ENCODE data around the gene ONECUT3.
"Not testable (repeated sequence)": the region's sequence is repeated elsewhere in the genome, so short reads cannot be mapped to it uniquely, and the experiment has no call there.

ONECUT3 gene

DNA sequence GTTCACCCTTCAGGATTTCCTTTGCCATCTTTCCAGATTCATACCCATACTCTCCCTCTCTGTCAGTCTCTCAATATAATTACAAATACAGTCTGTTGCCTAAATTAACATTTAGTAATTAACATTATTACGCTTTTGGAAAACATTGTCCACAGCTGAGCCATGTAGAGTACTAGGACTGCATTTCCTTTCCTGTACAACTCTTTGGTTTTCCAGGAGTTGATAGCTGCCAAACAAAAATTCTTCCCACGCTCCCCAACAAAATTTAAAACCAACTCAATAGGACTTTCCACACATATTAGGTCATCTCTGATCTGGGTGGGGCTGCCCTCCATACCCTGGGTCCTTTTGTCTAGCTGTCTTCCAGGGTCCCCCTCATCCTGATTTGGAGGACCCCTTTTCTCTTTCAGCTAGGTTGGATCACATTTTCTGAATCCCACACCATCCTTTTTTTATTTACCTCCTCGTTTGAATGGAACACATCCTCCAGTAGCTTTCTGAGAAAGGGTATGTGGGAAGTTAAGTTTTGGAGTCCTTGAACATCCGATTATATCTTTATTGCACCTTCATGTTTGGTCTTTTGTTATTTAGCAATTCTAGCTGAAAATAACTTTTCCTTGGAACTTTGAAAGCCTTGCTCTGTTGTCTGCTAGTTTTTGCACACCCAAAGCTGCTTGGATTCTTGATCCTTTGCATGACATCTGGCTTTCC lies 17.7 kb downstream of the ONECUT3 start:
- no peak for DNase-seq

DNA sequence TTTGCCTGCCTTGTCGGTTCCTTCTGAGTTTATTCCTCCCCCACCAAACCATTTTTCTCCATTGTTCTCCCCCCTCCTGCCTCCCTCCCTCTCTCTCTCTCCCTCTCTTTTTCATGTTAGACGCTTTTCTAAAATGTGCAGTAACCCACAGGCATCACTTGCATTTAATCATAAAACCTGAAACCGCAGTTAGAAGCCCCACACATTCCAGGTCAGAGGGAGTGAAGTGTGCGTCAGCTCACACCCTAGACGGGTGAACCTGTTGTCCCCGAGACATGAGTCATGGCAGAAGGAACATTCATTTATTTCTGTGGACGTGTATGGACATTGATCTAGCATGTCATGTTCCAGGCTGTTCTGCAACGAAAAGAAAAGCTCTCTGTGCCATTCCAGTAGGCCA lies 19.9 kb downstream of the ONECUT3 start:
- DNase-seq = no peak

DNA sequence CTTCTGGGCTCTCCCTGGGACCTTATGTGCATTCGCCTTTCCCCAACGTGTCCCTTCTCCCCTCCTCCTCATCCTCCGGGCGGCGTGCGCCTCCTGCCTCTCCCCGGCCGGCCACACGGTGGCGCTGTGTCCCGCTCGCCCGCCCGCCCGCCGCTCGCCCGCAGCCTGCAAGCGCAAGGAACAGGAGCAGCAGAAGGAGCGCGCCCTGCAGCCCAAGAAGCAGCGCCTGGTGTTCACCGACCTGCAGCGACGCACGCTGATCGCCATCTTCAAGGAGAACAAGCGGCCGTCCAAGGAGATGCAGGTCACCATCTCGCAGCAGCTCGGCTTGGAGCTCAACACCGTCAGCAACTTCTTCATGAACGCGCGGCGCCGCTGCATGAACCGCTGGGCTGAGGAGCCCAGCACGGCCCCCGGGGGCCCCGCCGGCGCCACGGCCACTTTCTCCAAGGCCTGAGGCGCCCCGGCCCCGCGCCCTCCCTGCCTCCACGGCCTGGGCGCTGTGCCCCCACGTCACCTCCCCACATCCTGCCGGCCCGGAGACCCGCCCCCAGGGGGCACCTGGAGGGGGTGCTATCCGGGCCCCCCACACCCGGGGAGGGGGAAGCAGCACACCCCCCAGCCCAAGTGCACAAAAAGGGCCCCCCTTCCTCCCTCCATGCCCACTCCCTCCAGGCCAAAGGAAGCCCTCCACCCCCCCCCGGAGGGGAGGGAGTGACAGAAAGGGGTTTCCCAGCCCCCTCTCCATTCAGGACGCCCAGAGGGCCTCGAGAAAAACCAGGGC lies 21.9 kb downstream of the ONECUT3 start:
- peak; percentile 53 for DNase-seq

DNA sequence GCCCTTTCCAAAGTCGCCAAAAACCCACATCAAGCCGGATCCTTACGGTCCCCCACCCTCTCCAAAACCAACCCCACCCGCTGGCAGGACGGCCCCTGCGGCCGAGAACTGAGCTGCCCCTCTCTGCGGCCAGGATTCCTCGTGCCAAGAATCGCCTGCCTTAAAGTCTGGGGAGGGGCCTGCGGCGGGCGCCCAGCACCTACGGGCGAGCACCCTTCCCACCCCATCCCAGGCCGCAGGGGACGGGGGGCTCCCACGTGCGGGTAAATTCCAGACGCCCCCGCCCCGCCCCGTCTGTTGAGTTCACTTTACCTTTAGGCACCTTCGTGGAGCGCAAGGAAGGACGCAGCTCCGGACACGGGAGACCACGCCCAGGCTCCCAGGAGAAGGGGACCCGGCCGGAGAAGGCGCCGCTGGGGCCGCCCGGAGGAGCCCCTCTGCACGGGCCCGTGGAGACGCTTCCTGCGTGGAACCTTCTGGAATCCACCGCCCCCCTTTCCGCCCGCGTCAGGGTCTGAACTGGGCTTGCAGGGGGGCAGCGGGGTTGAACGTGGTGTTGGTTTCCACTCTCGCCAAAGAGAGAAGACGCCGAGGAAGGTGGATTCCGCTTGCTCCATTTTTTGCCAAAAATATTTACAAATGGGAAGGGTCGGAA lies 22.8 kb downstream of the ONECUT3 start:
- no peak for DNase-seq

DNA sequence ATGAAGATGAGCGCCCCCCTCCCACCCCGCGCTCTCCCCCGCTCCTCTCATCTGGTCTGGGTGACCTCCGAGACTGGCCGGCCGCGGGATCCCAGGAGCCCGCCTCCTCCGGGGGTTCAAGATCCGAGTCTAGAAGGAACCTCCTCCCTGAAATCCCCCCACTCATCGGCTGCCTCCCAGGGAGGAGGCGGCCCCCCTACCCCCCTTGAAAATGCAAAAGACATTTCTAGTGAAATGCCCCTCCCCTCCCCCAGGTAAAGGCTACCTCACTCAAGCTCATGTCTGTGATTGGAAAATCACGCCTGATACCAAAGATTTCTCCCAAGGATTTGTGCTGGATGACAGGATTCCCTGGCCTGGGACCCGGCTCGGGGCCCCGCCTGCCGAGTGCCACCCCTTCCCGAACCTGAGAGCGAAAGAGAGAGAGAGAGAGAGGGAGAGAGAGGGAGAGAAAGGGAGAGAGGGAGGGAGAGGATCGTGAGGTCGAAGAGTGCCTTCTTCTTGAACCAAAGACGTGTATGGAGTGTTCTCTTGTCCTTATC lies 23.4 kb downstream of the ONECUT3 start:
- no peak for DNase-seq

DNA sequence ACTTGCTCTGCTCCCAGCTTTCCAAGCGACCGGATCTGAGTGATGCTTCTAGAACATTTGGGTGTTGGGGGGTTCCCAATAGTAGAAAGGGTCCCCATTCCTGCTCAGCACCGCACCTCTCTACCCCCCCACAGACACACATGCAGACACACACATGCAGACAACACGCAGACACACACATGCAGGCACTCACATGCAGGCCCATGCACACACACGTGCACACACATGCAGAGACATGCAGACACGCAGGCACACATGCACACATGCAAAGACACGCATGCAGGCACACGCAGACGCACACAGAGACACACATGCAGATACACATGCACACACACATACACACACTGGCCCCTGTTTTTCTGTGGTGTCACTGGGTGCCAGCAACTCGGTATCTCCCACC lies 23.8 kb downstream of the ONECUT3 start:
- DNase-seq = no peak

DNA sequence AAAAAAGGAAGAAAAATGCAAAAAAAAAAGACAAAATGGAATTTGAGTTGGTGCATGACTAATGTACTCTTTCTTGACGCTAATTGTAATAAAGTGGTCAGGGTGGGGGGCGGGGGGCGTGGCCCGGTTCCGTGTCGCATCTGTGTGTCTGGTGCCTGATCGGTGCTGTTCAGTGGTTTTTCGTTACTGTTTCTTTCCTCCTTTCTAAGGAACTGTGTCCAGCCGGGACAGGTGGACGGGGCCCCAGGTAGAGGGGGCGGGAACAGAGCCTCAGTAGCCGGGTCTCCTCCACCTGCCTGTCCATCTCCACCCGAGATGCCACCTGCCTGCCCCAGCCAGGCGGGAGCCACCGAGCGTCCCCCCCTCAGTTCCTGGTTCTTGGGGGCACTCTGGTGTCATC lies 26.3 kb downstream of the ONECUT3 start:
- no peak for DNase-seq

DNA sequence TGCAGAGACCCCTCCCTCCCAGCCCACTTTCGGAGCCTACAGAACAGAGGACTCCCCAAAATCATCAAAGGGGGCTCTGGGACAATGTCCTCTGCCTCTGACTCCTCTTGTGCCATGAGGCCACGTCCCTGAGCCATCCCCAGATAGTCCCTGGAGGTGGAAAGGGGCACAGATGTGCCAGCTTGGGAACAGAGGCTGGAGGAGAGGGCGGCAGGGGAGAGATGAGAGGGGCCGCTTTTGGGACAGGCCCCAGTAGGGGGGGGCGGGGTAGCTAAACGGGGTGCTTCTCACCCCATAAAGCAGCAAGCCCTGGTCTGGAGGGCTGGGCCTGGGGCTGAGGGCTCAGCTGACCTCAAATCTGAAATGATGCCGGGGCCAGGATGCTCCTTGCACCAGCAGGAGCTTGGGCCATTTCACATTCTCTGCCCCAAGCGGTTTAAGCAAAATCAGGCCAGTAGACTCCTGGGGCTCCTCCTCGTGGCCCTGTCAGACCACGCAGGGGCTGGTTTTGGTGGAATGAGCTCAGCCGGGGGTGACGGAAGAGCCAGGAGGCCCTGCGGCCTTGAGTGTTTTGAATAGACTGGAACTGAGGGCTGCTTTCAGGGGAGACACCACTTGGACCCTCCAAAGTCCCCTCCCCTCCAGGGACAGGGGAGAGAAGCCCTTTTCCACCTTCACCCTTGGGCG lies 27.1 kb downstream of the ONECUT3 start:
- DNase-seq = peak; percentile 71

DNA sequence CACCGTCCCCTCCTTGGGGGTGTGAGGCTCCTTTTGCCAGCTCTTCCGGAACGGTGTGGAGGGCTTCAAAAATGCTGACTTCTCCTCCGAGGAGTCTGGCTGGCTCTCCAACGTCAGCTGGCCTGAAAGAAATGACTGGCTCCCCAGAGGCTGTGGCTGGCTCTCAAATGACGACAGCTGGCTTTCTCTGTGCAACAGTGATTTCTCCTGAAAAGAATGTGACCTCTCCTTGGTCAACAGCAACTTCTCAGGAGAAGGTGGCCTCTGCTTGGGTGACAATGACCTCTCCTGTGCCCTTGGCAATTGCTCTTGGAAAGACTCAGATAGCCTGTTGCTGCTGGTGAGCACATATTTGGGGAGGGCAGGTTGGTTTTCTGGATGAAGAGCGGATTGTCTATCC lies 29.2 kb downstream of the ONECUT3 start:
- no peak for DNase-seq

DNA sequence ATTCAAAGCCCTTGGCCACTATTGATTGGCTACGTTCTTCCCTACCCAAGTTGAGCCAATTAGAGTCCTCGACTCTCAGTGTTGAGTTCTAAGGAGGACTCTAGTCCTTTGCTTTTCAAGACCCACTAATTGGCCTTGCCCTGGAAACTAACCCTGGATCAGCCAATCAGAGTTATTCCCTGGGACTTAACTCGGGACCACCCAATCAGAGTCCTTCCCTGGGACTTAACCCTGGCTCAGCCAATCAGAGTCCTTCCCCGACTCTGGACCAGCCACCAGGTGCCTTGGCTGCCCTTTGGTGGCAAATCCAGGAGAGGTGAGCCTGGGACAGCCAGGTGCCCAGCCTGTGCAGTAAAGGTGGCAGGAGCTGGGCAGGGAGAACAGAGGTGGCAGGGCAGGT lies 30.0 kb downstream of the ONECUT3 start:
- DNase-seq = no peak

DNA sequence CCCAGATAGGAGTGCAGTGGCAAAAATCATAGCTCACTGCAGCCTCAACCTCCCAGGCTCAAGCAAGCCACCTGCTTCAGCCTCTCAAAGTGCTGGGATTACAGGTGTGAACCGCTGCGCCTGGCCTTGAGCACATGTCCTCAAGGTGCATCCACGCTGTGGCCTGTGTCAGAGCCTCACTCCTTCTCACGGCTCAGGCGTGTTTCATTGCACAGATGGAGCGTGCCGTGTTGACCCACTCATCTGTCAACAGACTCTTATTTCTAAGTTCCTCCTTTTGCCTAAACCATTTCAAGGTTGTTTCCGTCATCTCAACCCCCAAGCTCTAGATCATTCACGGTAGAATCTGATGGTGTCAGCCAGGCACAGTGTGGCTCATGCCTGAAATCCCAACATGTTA lies 30.6 kb downstream of the ONECUT3 start:
- no peak for DNase-seq

DNA sequence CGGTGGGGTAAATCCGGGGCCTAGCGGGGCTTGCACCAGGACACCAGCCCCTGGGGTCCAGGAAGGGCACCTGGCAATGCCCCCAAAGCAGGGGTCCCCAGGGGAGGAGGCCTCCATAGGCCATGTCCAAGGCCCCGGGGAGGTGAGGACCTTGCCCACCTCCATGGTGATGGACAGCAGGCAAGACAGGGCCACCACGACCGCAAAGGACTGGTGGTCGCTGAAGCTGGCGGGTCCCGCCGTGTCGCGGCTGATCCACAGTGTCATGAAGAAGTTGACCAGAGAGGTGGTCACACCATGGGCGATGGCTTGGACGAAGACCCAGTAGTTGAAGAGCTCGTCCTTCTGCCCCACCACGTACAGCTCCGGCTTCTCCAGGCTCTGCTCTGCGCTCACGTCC lies 32.0 kb downstream of the ONECUT3 start:
- no peak for DNase-seq

DNA sequence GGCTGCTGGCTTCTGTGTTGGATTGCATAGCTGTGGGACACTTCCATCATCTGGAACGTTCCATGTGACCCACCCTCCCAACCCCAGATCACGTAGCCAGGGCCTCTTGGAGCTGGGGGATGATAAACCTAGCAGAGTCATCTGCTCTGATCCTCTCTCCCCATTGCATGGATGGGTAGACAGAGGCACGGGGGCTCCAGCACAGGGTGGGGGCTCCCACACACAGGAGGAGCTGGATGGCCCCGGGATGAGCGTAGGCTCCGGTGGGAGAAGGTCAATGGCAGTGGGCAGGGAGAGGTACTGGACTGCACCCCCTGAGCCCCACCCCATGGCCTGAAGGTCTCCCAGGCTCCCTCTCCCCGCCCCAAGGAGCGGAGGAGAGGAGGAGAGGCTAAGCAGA lies 33.4 kb downstream of the ONECUT3 start:
- DNase-seq = no peak

DNA sequence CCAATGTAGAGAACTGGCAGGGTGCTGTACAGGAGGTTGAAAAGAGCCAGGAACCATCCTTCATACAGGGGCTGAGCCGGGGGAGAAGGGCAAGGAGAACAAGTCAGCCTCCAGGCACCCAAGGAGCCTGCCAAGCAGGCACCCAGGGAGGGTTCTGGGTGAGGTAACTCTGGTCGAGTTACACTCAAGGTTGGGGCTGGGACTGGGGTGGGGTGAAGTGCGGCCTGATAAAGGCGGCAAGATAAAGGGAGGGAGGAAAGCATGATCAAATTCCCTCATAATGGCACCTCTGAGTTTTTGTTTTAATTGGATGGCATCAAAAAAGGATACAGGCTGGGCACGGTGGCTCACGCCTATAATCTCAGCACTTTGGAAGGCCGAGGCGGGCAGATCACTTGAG lies 33.8 kb downstream of the ONECUT3 start:
- DNase-seq = no peak

DNA sequence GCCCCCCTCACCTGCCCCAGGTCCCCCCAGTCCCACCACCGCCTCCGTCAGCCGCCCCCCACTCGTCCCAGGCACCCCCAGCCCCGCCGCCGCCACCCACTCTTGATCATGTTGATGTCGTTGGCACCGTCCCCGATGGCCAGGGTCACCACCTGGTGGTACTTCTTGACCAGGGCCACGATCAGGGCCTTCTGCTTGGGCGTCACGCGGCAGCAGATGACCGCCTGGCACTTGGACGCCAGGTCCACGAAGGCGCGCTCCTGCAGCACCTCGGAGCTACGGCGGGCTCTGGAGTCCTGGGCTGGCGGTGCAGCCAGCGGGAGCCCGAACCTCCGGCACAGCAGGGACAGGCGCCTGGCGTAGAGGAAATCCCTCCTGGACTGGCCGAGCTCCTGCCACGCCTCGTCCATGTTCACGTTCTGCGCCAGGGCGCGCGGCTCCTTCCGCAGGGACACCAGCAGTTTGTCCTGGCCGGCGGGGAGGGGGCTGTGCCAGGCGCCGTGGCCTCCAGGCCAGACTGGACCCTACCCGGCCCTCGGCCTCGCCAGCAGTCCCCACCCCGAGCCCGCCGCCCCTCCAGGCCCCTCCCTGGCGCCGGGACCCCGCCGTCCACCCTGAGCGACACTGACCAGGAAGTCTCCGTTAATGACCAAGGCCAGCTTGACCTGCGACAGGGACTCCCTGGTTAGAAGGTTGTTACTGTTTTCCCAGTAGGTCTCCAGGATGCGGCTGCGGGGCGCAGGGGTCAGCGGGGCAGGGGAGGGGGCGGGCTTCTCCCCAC lies 36.1 kb downstream of the ONECUT3 start:
- no peak for DNase-seq

DNA sequence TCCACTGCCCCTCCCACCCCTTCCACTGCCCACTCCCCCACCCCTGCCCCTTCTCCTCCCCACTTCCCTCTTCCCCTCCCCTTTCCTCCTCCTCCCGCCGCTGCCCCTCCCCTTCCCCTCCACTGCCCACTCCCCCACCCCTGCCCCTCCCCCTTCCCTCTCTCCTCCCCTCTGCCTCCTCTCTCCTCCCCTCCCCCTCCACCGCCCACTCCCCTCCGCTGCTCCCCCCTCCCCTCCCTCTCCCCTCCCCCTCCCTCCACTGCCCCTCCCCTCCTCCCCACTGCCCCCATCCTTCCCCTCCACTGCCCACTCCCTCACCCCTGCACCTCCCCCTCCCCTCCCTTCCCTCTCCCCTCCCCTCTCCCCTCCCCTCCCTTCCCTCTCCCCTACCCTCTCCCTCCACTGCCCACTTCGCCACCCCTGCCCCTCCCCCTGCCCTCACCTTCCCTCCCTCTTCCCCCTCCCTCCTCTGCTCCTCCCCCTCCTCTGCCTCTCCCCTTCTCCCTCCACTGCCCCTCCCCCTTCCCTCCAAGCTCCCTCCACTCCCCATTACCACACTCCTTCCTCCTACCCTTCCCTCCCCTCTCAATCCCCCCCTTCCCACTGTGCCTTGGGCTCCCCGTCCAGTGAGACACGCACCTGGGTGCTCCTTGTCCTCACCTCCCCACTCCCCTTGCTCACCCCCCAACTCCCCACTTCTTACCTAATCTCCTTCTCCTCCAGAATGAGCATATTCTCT lies 36.9 kb downstream of the ONECUT3 start:
- DNase-seq = no peak

DNA sequence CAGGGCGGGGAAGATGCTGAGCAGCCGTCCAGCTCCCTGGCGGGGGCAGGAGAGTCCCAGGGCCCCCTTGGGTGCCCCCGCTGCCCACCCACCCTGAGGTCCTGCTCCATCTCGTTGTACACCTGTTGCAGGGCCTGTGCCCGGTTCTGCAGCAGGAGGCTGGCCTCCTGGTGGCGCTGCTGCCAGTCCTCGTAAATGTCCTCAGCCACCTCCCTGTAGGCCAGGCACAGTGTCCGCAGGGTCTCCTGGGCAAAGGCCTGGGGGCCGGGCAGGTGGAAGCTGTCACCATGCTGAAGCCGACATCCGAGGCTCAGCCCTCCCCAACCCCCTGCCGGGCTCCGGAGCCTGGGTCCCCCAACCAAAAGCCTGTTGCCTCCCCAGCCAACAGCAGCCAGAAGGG lies 38.6 kb downstream of the ONECUT3 start:
- no peak for DNase-seq

DNA sequence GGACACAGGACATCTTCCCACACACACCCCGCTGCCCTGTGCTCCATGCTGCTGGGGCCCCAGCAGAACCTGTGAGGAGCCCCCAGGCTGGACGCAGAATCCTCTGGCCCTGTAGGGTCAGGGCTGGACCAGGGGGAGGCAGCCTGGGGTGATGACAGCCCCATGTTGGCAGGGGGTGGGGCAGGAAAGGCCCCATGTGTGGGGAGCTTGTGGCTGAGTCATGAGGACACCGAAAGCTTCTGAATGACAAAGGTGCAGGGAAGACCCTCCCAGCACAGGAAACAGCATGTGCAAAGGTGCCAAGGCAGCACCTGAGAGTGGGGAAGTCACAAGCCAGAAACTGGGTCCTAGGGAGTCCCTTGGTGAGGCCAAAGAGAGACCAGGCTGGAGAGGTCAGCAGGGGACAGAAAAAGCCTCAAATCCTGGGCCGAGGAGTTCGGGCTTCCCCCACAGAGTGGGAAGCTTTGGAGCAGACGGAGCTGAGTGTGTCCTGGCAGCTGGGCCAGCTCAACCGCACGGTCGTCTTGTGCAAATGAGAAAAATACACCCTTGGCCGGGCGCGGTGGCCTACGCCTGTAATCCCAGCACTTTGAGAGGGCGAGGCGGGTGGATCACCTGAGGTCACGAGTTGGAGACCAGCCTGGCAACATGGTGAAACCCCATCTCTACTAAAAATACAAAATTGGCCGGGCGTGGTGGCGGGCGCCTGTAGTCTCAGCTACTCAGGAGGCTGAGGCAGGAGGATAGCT lies 41.3 kb downstream of the ONECUT3 start:
- peak; percentile 53 for DNase-seq

DNA sequence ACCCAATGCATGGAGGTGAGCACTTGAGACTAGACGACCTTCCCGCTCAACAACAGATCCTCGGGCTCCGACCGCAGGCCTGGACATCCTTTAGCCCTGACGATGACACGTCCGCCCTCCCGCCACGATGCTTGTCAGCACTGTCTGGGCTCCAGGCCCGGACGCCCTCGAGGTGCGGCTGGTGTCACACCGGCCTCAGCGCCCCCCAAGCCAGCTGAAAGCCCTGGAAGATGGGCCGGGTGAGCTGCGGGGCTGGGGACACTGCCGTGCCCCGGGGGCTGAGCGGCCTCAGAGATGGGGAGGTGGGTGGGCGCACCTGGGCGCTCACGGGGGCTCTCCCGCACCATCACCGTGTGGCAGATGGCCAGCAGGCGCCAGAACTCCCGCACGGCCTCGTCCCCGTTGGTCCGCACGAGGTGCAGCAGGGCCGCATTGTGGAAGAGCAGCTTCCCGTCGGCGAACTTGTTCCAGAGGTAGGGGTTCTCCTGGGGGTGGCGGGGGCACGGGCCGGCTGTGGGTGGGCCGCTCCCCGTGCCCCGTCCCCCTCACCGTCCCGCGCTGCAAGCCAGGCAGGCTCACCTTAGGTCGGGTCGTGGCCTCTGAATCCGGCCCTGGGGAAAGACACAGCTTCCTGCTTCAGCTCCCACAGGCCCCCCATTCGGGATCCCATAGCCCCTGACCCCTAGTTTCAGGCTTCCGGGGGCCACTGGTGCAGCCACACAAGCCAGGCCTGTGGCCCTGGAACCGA lies 43.3 kb downstream of the ONECUT3 start:
- DNase-seq = no peak

DNA sequence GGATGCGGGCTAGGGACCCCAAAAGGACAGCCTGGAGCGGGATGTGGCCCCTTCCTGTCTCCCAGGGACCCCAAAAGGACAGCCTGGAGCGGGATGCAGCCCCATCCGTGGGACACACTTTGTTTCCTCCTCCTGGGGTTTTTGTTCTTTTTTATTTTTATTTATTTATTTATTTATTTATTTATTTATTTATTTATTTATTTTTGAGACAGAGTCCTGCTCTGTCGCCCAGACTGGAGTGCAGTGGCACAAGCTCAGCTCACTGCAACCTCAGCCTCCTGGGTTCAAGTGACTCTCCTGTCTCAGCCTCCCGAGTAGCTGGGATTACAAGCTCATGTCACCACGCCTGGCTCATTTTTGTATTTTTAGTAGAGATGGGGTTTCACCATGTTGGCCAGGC lies 44.0 kb downstream of the ONECUT3 start:
- DNase-seq = not testable (repeated sequence)
